ENCODE results near the gene ASB16. TPM values are rescaled to one million over a fixed set of nuclear protein-coding genes. Genes with fewer than 3 reads are reported as not detected.

The ASB16 gene
- total RNA-seq, 1 donor, result 0.27 TPM

DNA sequence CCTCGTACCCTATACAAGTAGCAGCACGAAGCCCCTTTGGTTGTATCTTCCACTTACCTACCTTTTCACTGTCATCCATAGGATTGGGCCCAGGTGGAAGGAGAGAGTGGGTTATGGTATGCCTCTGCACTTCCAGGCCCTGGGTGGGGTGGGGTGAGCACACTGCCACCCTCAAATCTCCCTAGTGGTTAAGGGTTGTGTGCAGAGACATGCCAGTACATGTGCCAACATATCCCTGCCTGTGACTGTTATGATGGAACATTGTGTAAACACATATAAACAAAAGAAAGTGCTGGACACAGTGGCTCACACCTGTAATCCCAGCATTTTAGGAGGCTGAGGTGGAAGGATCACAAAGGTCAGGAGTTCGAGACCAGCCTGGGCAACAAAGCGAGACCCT lies 17.6 kb upstream of the ASB16 start:
- TF ChIP-seq, protein P1, sequence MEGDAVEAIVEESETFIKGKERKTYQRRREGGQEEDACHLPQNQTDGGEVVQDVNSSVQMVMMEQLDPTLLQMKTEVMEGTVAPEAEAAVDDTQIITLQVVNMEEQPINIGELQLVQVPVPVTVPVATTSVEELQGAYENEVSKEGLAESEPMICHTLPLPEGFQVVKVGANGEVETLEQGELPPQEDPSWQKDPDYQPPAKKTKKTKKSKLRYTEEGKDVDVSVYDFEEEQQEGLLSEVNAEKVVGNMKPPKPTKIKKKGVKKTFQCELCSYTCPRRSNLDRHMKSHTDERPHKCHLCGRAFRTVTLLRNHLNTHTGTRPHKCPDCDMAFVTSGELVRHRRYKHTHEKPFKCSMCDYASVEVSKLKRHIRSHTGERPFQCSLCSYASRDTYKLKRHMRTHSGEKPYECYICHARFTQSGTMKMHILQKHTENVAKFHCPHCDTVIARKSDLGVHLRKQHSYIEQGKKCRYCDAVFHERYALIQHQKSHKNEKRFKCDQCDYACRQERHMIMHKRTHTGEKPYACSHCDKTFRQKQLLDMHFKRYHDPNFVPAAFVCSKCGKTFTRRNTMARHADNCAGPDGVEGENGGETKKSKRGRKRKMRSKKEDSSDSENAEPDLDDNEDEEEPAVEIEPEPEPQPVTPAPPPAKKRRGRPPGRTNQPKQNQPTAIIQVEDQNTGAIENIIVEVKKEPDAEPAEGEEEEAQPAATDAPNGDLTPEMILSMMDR (IDR thresholded peaks at IDR 0.05; ENCODE audit: insufficient read depth, low read length), result no peak
- DNase-seq (ENCODE audit: low read depth), result no peak
- H3K4me3 ChIP-seq (ENCODE audit: low read depth, low read length), result no peak overlapping the region

DNA sequence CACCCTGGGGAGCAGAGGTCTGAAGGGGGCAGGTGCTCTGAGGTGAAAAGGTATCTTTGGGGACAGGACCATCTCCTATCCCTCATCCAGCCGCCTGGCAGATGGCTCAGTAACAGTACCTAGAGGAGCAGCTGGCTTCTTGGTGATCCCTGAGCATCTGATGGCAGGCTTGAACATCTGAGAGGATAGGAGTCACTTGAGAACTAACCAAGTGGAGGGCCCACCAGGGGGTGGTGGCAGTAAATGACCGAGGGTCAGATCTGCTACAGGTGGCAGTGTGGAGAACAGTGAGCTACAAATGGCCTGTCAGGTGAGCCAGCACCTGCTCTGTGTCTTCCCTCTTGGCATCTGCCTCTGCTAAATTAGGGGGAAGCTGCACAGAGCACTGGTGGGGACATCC lies 15.0 kb upstream of the ASB16 start:
- no peak overlapping the region for H3K4me3 ChIP-seq (ENCODE audit: low read depth, low read length)
- TF ChIP-seq, protein P1 (IDR thresholded peaks at IDR 0.05; ENCODE audit: insufficient read depth, low read length), result no peak
- no peak for DNase-seq (ENCODE audit: low read depth)

DNA sequence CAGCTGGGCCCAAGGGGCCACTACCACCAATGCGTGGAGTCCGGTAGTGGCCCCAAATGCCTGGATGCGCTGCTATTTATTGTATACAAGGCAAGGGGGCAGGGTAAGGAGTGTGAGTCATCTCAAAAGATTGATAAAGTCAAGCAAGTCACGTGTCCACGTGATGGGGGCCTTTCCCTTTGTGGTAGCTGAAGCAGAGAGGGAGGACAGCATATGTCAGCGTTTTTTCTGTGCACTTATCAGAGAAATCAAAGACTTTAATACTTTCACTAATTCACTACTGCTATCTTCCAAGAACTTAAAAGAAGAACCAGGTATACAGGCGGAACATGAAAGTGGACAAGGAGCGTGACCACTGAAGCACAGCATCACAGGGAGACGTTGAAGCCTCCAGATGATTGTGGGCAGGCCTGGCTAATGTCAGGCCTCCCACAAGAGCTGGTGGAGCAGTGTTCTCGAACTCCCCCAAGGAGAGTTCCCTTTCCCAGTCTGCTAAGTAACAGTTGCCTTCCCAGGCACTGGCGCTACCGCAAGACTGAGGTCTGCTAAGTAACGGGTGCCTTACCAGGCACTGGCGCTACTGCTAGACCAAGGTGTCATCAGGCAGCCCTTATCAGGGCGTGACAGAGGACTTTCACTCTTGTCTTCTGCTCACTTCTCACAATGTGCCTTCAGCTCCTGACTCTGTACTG lies 10.8 kb upstream of the ASB16 start:
- TF ChIP-seq, protein P1 (IDR thresholded peaks at IDR 0.05; ENCODE audit: insufficient read depth, low read length), result no peak
- no peak overlapping the region for H3K4me3 ChIP-seq (ENCODE audit: low read depth, low read length)
- DNase-seq (ENCODE audit: low read depth), result no peak

DNA sequence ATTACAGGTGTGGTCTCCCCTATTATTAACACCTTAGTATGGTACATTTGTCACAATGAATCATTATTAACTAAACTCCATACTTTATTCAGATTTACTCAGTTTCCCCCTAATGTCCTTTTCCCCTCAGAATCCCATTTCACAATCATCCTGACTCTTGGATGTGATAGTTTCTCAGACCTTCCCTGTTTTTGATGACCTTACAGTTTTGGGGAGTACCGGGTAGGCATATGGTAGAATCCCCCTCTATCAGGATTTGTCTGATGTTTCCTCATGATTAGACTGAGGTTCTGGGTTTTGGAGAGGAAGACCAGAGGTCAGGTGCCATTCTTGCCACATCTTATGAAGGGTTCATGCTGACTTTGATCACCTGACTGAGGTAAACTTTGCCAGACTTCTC lies 6.0 kb upstream of the ASB16 start:
- TF ChIP-seq, protein P1 (IDR thresholded peaks at IDR 0.05; ENCODE audit: insufficient read depth, low read length), result no peak
- H3K4me3 ChIP-seq (ENCODE audit: low read depth, low read length), result no peak overlapping the region
- DNase-seq (ENCODE audit: low read depth), result no peak

DNA sequence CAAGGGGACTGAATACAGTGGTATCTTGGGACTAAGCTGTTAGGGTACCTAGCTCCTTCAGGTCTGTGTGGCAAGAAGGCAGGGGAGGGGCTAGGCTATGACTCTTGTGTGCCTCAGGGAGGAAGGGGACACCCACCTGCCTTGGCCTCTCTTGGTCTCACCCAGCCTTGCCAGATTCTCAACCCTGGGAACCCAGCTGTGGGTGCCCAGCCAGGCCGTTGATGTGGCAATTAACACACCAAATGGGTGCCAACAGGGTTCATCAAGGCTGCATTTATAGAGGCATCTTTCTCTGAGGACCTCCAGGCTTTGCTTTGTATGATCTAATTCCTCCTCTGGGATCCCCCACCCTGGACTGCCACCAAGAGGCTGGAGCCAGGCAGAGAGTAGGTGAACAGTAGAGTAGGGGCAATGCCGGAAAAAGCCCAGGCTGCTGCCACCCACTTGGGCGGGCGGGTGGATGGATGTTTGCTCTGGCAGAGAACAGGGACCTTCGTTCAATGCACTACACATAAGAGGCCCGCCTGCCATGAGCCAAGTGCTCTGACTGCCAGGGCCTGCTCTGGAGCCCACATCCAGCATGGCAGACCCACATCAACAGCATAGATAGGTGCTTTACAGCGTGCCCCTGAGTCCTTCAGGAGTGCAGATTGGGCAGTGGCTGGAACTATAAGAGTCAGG lies 3.2 kb upstream of the ASB16 start:
- TF ChIP-seq, protein P1 (IDR thresholded peaks at IDR 0.05; ENCODE audit: insufficient read depth, low read length), result no peak
- no peak overlapping the region for H3K4me3 ChIP-seq (ENCODE audit: low read depth, low read length)
- no peak for DNase-seq (ENCODE audit: low read depth)

DNA sequence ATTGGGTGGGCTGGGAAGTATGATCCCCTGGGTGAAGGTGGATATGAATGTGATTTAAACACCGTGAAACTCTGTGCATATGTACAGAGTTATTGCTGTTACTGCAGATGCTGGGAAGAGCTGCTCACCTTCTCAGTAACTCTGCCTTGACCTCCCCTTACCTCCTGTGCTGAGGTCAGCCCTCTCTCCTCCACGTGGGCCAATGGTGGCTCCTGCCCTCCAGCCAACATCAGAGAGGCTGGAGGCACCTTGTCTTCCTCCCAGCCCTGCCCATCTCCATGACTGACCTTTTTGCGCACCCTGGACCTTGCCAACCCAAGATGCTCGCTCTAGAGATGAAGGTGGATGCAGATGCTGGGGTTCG lies 387 bp upstream of the ASB16 start:
- DNase-seq (ENCODE audit: low read depth), result no peak
- TF ChIP-seq, protein P1 (IDR thresholded peaks at IDR 0.05; ENCODE audit: insufficient read depth, low read length), result no peak
- no peak overlapping the region for H3K4me3 ChIP-seq (ENCODE audit: low read depth, low read length)
